HepG2 (cell line): ENCODE data around the gene PNRC1.

Experiments
- BCL6 ChIP-seq: IDR thresholded peaks from 2 replicates; pipeline ENCODE4 v1.6.1; 2016; ENCODE audit warnings: missing genetic modification reagents, missing compliant biosample characterization
- CHD2 ChIP-seq: IDR thresholded peaks from 2 replicates; pipeline ENCODE4 v1.6.1; 2011; ENCODE audit warnings: low read depth, low read length, improper control_type of control experiment
- GTF2F1 ChIP-seq: fragments of 150-350 bp; IDR thresholded peaks from 2 replicates; pipeline ENCODE4 v1.6.1; 2014; ENCODE audit warnings: low read length
- IRX3 ChIP-seq: sonication (generic); formaldehyde crosslinking; IDR thresholded peaks from 2 replicates; pipeline ENCODE4 v1.8.1; 2023; ENCODE audit warnings: mild to moderate bottlenecking, low read depth, missing genetic modification reagents, borderline replicate concordance
- NR2C2 ChIP-seq: sonication (generic); formaldehyde crosslinking; IDR thresholded peaks from 2 replicates; pipeline ENCODE4 v1.4.0; 2020; ENCODE audit warnings: missing genetic modification reagents, mild to moderate bottlenecking, moderate library complexity, borderline replicate concordance
- PBX3 ChIP-seq: sonication (generic); formaldehyde crosslinking; IDR thresholded peaks from 2 replicates; pipeline ENCODE4 v1.8.1; 2023; ENCODE audit warnings: missing genetic modification reagents, inconsistent platforms, borderline replicate concordance
- POLR2AphosphoS5 ChIP-seq: IDR thresholded peaks from 2 replicates; pipeline ENCODE4 v1.6.1; 2012; ENCODE audit warnings: low read depth, low read length
- RFX1 ChIP-seq: fragments of 450-650 bp; IDR thresholded peaks from 2 replicates; pipeline ENCODE4 v1.6.1; 2017
- STAT6 ChIP-seq: sonication (generic); formaldehyde crosslinking; IDR thresholded peaks from 2 replicates; pipeline ENCODE4 v1.4.0; 2020; ENCODE audit warnings: missing genetic modification reagents, mild to moderate bottlenecking, borderline replicate concordance
- TARDBP ChIP-seq: sonication (generic); formaldehyde crosslinking; IDR thresholded peaks from 2 replicates; pipeline ENCODE4 v1.8.0; 2022; ENCODE audit warnings: mild to moderate bottlenecking, missing genetic modification reagents
- TSC22D2 ChIP-seq: sonication (generic); formaldehyde crosslinking; IDR thresholded peaks from 2 replicates; pipeline ENCODE4 v1.5.1; 2020; ENCODE audit warnings: missing genetic modification reagents, mild to moderate bottlenecking, borderline replicate concordance
- ZNF18 ChIP-seq: sonication (generic); formaldehyde crosslinking; IDR thresholded peaks from 2 replicates; pipeline ENCODE4 v1.8.0; 2022; ENCODE audit warnings: mild to moderate bottlenecking, missing genetic modification reagents; ENCODE audit not compliant: insufficient replicate concordance
- ZNF331 ChIP-seq: sonication (generic); formaldehyde crosslinking; IDR thresholded peaks from 2 replicates; pipeline ENCODE4 v1.4.0; 2020; ENCODE audit warnings: missing genetic modification reagents

GRCh38 chr6:89047473-89047872 is 33.1 kb upstream of the PNRC1 start:
- TF ChIP-seq IRX3 (CRISPR knock-in tag), result no peak
- TF ChIP-seq TARDBP (CRISPR knock-in tag), result no peak
- TF ChIP-seq ZNF18 (CRISPR knock-in tag), result no peak
- no peak for TF ChIP-seq BCL6 (CRISPR knock-in tag)
- no peak for TF ChIP-seq CHD2
- no peak for TF ChIP-seq RFX1
- TF ChIP-seq STAT6 (CRISPR knock-in tag), result no peak
- no peak for TF ChIP-seq NR2C2
- no peak for TF ChIP-seq ZNF331 (CRISPR knock-in tag)
- TF ChIP-seq GTF2F1, result no peak
- no peak for TF ChIP-seq TSC22D2 (CRISPR knock-in tag)
- no peak for TF ChIP-seq PBX3 (CRISPR knock-in tag)
- TF ChIP-seq POLR2AphosphoS5, result no peak
